Astrocyte of the hippocampus (primary cell): ENCODE results near the gene POGLUT3.

Experiments
- DNase-seq: peaks from one replicate; pipeline ENCODE4 v3.0.0; 2011; ENCODE audit warnings: low read depth, low spot score

Gene POGLUT3, protein sequence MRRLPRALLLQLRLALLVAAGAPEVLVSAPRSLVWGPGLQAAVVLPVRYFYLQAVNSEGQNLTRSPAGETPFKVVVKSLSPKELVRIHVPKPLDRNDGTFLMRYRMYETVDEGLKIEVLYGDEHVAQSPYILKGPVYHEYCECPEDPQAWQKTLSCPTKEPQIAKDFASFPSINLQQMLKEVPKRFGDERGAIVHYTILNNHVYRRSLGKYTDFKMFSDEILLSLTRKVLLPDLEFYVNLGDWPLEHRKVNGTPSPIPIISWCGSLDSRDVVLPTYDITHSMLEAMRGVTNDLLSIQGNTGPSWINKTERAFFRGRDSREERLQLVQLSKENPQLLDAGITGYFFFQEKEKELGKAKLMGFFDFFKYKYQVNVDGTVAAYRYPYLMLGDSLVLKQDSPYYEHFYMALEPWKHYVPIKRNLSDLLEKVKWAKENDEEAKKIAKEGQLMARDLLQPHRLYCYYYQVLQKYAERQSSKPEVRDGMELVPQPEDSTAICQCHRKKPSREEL

DNA sequence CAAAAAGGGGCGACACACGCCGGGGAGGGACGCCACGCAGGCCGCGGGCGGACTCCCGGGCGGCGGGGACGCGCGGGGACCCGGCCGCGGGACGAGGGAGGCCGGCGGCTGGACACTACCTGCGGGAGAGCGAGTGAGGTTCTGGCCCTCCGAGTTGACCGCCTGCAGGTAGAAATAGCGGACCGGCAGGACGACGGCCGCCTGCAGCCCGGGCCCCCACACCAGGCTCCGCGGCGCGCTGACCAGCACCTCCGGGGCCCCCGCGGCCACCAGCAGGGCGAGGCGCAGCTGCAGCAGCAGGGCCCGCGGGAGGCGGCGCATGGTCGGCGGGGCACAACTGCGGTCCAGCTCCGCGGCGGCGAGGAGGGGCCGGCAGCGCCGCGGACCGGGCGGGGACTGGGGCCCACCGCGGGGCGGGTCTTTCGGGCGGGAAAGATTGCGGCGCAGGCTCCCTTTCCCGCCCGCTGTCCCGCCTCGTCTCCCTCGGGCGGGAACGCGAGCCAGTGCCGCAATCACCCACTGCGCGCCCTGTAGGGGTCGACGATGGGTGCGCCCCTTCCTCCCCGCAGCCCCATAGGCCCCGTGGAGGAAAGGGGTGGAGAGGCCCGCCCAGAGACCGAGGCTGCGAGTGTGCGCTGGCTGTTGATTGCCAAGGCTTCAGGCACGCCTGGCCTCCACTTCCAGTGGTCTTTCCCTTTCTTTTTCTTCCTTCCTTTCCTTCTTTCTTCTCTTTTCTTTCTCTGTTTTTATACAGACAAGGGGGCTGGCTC is at the start of gene POGLUT3:
Gene POGLUT3 (minus strand): TSS at position 339 of the 770 bp plus-strand sequence. CDS start 18 bp downstream, at position 321.
- DNase-seq = peak; percentile 81

DNA sequence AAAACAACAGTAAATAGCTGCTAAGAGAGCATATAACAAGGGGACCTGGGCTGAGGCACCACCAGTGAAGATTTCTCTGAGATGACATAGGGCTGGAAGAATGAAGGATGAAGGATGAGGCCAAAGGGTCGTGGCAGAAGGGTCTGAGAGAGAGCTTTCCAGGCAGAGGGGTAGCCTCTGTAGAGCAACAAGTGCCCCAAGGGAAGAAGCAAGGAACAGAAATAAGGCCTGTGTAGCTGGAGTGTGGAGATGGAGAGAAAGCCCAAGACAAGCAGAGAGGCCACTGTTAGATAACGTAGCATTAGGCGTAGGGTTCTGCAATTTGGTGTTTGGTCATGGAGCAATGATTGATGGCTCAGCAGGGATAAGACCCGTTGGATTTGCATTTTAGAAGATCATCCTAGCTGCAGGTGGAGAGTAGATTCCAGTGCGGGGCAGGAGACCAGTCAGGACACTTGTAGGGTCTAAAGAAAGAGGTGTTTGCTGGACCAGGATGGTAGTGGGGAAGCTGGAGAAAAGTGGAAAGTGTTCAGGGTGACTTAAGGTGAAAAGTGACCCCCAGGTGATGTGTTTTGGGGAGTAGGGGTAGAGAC is 47.8 kb upstream of the POGLUT3 start:
- DNase-seq = no peak

DNA sequence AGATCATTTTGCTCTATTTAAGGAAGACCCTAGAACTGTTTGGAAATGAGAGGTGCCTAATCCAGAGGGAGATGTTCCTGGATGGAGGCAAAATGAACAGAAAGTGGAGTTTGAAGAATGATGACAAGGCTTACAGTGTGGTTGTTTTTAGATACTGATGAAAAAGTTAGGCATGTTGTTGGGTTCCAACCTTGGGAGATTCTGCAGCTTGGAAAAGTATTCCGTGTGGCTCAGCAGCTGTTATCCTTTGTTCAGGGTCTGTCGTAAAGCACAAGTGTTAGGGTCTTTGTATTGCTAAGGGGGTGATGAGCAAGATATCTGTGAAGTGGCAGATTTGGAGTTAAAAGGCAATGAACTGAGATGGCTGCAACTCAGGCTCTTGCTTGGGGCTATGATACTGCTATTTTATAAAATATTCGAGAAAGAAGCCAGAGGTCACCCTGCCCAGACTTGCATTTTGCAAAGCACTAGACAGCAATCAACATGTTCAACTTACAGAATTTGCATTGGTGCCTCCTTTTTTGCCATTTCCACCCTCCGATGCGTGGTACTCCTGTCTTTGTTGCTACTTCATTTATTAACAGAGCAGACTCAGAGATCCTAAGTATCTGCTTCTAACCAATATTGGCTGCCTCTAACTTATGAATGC is 45.3 kb upstream of the POGLUT3 start:
- DNase-seq = no peak

DNA sequence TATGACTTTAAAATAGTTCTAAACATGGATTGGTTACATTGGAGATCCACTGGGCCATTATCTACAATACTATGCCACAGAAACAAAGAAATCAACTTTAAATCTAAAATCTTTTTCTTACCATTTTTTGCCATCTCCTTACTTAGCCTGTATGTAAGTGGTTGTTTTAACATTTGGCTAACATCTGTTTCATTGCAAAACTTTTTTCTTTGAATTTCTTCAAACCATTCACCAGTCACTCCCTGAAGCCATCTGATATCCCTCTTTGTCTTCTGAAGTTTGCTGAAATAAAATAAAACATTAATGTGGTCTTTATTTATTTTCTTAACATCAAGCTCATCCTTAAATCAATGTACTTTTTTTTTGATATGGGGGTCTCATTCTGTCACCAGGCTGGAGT is 43.3 kb upstream of the POGLUT3 start:
- DNase-seq = no peak

DNA sequence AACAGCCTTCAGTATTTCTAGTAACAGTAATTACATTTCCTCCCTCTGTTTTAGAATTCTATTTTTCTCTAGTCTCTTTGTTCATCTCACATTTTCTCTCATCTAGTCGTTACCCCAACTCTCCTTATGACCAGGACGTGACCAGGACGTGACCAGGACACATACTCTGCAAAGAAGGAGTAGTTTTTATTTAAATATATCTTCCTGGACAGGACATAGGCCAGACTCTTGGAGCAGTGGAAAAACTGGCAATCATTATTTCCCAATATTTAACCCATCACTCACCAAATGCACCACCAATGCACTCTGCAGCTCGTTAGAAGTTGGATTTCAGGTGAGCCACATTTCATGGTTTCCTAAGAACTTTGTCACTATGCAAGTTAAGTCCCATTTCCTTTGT is 40.3 kb upstream of the POGLUT3 start:
- DNase-seq = no peak

DNA sequence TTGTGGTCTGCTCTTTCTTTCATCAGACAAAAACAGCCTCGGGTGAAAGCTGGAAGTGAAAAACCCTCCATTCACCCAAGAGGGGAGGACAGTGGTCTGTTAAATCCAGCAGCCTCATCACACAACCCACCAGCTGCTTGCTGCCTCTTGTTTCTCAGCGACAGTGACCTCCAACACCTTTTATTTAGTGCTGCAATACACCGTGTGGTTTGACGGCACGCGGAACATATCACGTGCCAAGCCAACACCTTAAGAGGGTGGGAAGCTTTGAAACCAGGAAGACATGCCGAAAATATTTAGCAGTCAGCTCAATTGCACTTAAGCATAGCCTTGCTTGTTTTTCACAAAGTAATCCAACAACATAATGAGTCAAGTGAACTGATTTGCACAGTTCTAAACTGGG is 39.8 kb upstream of the POGLUT3 start:
- no peak for DNase-seq

DNA sequence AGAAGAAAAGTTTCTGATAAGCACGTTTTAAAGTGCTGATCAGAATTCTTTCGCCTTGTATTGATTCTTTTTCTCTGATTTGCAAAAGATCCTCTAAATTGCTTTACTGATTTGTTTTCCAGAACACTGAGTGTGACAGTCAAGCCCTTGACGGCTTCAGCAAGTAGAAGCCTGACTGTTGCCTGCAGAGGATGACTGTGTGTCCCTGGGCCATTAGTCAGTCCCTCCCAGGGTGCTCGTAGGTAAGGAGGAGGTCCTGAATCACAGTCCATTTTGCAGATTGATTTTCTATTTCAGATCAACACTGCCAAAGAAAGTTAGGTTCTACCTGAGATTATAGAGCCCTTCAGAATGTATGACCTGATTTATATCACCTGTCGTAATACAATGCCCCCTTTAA is 38.6 kb upstream of the POGLUT3 start:
- no peak for DNase-seq

DNA sequence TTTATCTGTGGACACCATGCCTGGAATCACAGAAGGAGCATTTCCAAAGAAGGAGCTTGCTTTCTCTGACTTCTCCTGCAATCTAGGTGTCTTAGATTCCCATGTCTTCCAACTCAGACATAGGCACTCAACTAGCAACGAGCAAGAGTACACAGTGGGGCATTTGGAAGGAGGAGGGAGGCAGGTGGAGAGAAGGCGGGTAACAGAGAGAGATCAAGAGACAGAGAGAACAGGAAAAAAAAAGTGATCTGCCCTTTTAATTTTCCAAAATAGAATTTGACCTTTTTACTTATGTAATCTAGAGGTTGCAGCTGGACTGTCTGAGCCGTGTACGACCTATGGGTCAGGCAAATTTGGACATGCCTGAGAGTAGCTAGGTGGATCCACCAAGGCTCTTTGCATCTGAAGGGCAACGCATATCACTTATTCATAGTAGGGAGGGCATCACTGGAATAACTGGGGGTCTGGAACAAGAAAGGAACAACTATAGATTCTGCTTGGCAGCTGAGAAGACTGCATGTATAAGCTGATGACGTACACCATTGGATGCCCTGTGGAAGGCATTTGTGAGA is 37.3 kb upstream of the POGLUT3 start:
- no peak for DNase-seq

DNA sequence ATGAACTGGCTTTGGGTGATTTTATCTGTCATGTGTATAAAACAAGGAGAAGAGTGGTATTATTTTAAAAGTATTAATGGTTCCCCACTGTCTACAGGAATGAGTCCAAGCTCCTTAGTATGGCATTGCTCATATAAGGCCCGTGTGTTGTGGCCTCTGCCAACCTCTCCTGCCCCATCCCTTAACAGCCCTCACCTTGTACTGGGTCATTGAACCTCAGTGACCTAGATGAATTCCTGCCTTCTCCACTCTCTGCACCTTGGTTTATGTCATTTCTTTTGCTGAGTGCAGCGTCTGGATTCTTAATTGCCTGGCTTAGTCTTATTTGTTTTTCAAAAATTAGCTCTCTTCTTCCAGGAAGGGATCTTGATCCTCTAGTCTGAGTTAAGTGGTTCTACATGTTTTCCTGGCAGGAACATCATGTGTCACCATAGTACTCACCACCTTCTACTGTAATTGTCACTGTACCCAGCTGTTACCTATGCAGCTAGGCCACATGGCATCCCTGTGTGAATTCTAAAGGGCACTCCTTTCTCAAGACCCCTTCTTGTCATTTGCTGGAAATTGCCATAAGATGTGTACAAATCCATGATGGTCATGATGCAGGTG is 36.2 kb upstream of the POGLUT3 start:
- DNase-seq = no peak

DNA sequence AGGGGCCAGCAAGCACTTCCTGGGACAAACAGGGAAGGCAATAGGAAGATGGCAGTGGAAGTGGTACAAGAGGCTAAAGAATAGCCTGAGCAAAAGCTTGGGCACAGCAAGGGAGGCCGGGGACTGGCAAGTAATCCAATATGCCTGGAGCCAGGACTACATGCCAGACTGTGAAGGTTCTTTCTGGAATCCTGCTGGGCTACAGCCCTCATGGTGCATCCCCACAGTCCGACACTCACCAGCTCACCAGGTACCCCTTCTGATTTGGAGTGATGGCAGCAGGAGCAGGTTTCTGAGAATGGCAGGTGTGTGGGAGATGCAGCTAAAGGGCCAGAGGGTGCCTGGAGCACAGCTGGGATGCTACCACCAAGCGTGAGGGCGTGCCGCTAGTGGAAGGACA is 32.2 kb upstream of the POGLUT3 start:
- DNase-seq = no peak

DNA sequence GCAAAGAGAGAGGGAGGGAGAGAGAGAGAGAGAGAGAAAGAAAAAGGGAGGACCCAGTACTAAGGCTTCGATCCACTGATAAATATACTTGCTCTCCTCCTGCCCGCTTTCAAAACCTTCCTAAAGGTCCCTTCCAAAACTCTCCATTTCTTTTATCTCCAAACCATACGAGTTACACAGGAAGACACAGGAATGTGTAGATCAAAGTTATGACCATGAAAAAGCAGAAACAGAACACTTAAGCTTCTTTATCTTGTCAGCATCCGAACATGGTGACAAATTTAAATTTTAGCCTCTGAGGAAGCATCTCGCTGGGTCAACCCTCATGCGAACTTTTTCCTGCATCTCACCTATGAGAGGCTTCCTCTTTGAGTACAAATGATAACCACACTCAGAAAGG is 29.2 kb upstream of the POGLUT3 start:
- no peak for DNase-seq

DNA sequence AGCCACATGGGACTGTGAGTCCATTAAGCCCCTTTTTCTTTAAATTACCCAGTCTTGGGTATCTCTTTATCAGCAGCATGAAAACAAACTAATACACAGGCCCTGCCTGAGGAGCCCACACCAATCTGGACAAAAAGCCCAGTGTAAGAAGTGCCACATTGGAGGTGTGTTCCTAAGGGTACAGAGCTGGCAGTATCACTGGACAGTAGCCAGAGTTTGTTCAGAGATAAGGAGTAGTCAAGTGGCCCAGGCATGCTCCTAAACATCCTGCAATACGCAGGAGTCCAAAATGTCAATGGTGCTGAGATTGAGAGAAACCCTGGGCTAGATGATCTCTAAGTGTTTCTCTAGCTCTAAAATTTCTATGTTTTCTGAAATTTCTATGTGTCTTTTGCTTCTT is 27.0 kb upstream of the POGLUT3 start:
- DNase-seq = no peak

DNA sequence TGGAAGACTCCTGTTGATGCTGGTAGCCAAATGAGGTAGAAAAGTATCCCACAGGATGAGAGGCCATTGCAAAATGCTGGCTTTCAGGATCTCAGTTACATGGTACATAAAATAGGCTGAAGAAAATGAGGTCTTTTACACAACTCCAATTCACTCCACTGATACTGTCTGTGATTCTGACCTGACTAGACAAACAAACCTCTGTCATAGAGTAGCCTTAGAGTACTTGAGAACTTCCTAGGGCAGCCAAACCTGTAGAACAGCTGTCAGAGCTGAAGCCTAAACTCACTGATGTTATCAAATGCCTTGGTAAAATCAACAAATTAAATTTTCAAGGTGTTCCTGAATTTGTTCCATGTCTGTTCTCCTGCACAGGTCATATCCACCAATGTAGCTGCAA is 26.2 kb upstream of the POGLUT3 start:
- DNase-seq = no peak

DNA sequence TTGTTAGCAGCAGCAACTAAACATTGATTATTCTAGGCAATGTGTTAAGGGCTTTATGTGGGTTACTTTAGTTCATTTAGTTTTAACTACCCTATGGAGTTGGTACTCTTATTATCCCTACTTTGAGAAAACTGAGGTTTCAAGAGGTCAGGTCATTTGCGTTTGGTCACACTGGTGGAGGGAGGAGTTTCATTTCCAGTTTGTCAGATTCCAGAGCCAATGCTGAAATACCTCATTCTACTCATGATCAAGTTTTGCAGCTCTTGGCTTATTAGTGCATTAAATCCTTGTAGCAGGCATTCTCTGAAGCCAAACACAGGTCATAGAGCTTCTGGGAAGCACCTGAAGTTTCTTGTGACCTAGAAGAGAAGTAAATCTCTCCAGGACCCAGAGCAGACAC is 24.1 kb upstream of the POGLUT3 start:
- DNase-seq = no peak

DNA sequence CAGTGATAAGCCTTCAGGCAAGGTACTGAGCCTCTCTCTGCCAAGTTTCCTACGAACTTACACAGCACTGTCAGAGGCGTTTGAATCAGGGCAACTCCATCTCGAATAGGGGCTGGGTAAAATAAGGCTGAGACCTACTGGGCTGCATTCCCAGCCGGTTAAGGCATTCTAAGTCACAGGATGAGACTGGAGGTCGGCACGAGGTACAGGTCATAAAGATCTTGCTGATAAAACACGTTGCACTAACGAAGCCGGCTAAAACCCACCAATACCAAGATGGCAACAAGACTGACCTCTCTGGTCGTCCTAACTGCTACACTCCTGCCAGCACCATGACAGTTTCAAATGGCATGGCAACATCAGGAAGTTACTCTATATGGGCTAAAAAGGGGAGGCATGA is 20.4 kb upstream of the POGLUT3 start:
- DNase-seq = no peak

DNA sequence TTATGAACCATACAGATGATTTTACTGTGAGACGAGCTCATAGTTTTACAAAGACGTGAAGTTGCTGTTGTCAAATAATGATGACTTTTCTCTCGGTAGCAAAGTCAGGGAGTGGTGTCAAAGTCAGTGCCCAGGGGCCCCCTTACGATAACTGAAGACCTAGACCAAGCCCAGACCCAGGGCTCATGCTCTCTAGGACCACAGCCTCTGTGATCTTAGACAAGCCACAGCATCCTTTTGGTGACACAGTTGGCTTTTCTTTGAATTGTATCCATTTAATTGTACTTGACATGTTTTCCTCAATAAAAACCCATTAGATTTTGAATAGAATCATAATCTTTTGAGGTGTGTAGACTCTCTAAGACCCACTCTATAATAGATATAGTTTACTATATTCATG is 17.9 kb upstream of the POGLUT3 start:
- DNase-seq = no peak

DNA sequence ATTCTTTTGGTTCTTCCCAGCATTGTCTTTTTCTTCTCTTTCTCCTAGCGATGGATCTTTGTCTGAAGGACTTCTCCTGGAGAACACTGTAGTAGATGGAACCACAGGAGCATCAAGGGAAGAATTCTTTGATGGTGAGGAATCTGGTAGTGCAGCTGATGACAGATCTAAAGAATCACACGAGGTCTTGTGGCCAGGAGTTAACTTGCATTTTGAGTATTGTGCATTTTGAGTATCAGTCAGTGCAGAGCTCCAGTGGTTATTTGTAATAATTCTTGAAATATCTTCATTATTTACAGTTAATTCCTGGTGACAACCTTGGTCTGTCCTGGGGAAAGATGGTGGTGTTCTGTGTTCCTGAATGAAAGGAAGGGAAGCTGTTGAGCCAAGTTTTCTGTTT is 14.5 kb upstream of the POGLUT3 start:
- no peak for DNase-seq

DNA sequence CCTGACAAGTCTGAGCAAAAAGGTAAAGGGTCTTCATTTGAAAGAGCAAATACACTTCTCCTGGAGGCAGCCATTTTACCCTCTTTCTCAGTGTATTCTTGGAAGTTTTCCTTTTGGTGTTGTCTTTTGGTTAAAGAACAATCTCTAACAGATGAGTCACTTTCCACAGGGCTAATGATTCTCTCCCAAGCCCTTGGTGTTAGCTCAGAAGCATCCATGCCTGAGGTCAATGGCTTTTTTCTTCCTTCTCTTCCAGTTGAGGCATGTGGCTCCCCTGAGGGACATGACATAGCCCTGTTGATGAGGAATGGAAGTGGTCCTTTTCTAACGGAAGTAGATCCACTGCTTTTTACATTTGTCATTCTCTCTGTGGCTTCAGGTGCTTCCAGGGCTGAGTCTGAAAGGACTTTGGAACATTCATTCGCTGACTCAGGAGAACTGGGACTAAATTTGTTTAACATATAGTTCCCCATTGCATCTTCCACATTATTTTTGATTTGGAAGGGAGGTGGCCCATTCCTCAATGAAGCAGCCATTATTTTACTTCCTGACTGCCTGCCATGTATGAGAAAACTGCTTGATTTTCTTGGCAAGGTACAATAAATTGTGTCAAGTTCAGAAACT is 13.8 kb upstream of the POGLUT3 start:
- DNase-seq = peak; percentile 81

DNA sequence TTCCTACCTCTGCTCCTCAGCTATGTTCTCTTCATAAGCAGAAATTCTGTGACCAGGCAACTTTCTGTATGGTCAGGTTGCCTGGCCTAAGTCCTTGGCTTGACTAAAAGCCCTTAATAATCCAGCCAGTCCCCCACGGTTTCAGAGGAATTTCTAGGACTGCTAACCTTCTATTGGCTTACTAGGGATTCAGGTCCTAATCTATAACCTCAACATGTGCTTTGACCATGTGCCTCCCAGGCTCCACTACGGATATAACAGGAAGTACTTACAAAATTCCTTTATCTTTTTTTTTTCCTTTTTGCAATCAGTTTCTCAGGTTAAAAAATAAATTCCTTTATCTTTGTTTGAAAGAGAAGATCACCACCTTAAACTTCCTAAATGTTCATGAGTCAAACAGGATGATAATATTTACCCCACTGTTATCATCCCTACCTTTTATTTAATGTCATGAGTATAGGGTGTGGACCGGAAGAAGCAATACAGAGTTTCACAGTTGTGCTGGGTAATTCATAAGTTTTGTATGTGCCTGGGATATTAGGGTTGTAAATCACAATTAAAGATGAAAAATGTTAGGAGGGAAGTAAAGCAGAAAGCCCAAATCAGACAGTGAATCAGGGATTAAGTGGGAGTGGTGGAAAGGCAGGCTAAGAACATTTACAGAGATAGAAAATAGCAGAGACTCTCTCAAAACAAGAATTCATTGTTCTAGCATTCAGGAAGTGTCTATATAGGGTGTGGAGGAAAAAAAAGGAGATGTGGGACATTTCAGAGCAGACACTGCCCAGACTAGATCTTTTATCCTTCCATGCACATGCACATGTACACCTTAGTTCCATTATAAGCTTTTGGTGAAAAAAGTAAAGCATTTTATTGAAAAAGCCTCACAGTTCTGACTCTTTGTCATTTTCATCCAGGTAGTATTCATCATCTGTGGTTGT is 10.7 kb upstream of the POGLUT3 start:
- DNase-seq = no peak

DNA sequence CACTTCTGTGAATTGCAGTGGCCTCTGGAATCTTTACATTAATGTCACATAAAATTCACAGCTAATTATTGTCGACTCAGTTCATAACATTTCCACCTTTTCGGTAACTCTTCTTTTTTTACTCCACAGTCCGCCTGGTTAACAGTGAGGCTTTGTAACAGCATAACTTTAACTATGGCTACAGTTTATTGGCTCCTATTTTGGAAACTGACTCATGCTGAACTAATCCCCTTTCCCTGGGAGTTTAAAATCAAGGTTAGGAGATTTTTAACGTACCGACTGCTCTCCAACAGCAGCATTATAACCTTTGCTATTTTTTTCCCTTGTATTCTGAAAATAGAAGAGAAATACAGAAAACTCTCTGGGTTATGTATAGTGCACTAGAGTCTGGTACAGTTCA is 3.2 kb upstream of the POGLUT3 start:
- peak; percentile 27 for DNase-seq
